ENCODE results near the gene SMLR1.

Gene SMLR1

DNA sequence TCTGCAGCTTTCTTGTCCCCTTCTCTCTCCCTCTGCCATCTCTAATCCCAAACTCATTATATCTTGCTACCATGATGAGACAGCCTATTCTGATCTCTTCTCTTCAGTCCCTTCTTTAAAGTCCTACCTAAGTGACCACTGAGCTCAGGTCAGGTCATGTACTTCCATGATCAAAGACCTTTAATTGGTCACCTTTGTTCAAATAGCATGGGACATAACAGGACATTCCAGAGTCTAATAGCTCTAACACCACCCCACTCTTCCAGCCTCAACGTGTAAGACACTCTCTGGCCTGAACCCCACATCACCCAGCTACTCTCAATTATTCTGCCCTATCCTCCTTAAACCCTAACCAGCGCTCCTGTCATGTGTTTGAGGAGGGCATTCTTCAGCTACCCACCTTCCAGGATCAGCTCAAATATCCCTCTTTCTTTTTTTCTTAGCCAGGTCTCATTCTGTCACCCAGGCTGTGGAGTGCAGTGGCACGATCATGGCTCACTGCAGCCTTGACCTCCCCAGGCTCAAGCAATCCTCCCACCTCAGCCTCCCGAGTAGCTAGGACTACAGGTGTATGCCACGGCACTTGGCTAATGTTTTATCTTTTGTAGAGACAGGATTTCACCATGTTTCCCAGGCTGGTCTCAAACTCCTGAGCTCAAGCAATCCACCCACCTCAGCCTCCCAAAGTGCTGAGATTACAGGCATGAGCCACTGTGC is 2.1 kb upstream of the SMLR1 start:
- in situ Hi-C loops (cut with MboI; ENCODE audit: low sequenced_read_pairs): no loop called here

DNA sequence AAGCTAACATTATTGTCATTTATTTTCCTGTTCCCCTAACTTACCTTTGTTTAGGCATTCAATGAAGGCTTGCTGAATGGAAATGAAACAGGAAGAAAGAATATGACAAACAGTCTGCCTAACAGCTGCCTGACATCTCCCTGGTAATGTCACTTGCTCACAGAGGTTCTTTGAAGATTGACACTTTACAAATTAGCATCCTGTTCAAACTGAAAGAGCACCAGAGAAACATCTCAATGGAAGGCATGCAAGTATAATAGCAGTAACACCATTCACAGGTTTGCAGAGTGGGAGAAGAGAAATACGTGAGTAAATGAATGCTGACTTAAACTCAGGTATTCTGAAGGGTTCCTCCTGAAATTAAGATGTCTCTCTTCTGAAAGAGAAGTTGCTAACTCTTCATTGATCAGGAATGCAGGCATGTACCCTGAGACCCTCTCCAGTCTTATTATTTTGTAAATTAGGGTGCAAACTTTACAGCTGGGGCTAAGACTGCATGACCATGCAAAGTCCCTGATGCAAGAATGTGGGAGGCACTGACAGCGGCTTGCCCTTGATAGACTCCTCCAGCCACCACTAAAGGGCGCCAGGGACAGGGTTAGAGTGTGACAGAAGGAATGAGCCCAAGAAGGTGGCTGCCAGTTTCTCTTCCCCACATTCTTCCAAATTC is 1.3 kb upstream of the SMLR1 start:
- in situ Hi-C loops (cut with MboI; ENCODE audit: low sequenced_read_pairs): no loop called here

DNA sequence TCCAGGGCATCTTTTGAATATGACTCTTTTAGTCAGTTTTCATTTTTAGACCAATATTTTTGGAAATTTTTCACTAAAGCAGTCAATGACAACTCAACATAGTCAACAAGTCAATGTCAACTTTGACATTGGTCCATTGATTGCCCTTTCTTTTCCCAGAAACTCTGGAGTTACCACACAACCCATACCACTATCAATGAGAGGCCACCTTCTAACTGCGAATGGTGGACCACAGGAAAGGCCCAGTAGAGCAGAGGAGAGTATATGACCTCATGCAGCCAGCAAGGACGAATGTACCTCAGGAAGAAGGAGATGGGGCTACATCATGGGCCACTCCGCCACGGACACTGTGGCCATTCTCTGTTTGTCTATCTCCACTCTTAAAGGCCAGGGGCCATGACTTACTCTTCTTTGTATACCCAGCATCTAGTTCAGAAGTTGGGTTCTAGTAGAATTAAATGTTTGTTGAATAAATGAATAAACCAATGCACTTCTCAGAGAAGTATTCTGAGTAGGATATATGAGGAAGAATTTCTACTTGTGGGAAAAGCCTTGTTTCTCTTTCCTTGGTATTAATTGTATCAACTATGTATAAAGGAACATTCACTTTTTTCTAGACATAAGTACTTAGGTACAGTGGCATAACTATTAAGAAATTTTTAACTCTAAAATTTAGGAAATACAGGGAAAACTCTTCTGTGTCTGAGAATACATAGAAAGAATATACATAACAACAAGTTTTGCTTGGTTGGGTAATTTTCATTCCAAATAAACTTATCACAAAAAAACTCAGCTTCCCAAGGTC is 562 bp upstream of the SMLR1 start:
- in situ Hi-C loops (cut with MboI; ENCODE audit: low sequenced_read_pairs): no loop called here

- in situ Hi-C loops (cut with MboI; ENCODE audit: low sequenced_read_pairs): no loop called here
These were observed 2.2 kb downstream of the SMLR1 start for GRCh38 chr6:130829333-130829910.

DNA sequence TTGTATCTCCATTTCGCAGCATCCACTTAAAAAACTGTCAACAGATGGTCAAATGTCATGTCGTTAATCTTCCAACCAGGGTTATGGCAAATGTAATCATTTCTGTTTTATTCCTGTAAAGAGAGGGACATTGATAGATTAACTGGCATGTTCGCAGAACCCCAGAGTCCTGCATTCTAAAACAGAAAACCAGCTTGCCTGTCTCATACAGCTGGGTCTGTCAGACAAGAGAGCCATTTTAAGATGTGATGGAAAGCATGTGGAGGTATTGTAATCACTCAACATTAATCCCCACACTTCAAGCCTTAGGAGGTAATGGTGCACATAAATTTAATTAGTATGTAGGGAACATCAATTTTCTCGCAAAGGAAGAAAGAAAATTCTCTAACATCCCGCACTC is 4.4 kb downstream of the SMLR1 start:
- in situ Hi-C loops (cut with MboI; ENCODE audit: low sequenced_read_pairs): no loop called here

GRCh38 chr6:130833569-130833968 is 6.4 kb downstream of the SMLR1 start:
- in situ Hi-C loops (cut with MboI; ENCODE audit: low sequenced_read_pairs): no loop called here

- in situ Hi-C loops (cut with MboI; ENCODE audit: low sequenced_read_pairs): no loop called here
These were observed 7.5 kb downstream of the SMLR1 start for GRCh38 chr6:130834482-130835251.

GRCh38 chr6:130836055-130836640 is 8.9 kb downstream of the SMLR1 start:
- in situ Hi-C loops (cut with MboI; ENCODE audit: low sequenced_read_pairs): no loop called here

DNA sequence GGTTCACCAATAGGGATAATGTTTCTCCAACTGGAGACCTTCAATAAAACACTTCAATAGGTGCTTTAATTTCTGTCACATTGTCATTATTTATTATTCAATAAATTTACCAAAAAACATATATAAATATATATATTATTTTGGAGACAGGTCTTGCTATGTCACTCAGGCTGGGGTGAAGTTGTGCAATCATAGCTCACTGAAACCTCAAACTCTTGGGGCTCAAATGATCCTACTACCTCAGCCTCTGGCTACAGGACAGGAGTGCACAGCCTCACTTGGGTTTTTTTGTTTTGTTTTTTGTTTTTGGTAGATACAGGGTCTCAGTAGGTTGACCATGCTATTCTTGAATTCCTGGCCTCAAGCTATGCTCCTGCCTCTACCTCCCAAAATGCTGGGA is 9.9 kb downstream of the SMLR1 start:
- in situ Hi-C loops (cut with MboI; ENCODE audit: low sequenced_read_pairs): no loop called here

DNA sequence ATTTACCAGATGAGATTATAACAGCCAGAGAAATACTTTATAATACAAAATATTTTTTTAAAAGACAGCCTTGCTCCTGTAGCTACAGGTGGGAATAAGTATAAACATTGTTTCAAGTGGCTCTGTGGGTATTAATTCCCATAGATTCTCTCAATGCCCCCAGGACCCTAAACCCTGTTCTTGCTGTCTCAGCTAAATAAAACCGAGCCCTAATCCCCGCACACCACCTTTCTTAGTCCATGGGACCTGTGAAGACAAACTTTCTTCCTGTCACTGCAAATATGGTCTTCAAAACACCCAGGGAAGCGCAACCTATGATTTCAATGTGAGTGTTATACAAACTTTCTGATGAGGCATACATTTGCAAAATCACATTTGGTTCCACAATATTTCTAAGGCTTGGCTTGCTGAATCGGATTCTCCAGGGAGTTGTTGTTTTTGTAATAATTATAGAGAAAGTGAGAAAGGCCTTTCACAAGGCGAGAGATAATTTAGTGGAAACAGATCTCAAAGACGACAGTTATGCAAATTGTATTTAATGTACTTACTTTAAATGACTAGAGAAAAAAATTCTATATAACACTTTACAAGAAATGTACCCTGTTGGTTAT is 11.1 kb downstream of the SMLR1 start:
- in situ Hi-C loops (cut with MboI; ENCODE audit: low sequenced_read_pairs): no loop called here

GRCh38 chr6:130838951-130839350 is 11.7 kb downstream of the SMLR1 start:
- in situ Hi-C loops (cut with MboI; ENCODE audit: low sequenced_read_pairs): no loop called here

DNA sequence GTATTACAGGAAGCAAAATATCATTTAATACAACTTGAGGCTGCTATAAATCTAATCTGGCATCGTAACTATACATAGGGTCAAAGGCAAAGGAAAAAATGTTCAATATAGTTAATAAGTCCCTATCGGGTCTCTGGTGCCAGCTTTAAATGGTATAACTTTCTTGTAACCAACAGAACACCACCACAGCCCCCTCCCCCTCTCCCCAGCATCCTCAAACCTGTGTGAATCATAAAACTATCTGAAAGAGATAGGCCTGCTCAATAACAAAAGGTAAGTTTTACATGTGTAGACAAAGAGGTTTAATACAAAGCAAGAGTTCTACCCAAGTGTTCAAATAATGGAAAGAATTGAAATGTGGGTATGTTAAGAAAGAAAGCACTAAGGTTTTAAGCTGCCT is 12.2 kb downstream of the SMLR1 start:
- in situ Hi-C loops (cut with MboI; ENCODE audit: low sequenced_read_pairs): no loop called here

DNA sequence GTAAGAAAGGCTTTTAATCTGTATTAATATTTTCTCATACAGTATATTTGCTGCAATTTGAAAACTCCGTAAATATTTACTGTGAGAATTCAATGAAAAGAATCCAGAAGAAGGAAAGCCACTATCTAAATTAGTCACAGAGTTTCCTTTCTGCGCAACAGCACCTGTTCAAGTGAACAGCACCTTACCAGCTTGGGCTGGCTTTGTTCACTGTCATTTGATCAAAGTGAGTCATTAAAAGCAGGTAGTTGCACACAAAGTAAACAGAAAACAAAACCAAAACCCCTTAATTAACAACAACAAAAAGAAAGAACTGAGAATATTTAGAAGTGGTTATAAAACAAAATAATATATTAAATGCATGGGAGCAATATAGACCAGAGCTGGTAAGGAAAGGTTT is 12.8 kb downstream of the SMLR1 start:
- in situ Hi-C loops (cut with MboI; ENCODE audit: low sequenced_read_pairs): no loop called here

DNA sequence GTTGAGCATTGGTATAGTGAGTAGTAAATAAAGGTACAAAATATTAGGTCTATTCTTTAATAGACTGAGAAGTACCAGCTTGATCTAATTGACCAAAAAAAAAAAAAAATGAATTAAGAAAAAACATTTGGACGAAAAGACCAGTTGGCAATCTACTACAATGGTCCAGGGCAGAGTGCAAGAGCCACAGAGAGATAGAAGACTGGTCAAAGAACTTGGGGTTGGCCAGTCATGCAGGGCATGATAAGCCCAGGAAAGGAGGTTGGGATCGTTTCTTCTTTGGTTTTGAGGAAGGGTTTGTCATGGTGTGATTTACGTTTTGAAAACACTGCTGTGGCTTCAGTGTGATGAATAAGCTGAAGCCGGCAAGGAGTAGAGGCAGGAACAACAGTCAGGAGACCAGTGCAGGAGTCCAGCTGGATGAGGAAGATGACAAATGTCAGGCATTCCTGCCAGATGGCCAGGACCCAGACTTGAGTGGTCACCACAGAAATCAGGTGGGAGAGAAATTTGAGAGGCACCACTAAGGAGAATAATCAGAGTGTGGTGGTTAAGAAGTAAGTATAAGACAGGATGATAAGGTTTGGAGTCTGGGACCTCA is 14.0 kb downstream of the SMLR1 start:
- in situ Hi-C loops (cut with MboI; ENCODE audit: low sequenced_read_pairs): no loop called here

DNA sequence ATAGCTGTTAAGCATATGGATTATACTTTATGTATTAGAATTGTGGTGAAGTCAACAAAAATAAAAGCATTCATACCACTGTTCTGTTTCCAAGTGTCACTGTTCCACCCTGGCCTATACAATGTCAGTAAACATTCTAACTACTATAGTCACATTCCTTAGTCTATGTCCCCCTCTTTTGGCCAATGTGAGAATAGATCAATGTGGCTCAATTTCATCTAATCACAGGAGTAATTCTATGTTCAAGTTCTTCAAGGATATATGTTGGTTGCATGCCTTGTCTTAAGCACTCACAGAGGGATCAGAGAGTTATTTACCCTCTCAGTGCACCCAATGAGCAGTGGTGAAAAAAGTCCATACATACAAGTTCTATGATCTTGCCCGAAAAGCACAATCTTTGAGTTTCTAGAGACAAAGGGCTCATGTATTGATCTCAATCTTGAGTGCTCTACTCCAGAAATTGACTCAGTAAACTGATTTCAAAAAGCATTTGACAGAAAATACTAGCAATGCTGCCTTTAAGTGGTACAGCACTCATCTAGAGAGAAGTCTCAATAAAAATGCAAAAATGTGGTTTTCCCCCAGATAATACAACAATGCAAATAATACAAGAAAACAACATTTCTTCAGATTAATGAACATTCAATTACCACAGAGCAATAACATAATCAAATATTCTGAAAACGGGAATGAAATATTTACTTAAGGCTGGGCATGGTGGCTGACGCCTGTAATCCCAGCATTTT is 16.5 kb downstream of the SMLR1 start:
- in situ Hi-C loops (cut with MboI; ENCODE audit: low sequenced_read_pairs): no loop called here

DNA sequence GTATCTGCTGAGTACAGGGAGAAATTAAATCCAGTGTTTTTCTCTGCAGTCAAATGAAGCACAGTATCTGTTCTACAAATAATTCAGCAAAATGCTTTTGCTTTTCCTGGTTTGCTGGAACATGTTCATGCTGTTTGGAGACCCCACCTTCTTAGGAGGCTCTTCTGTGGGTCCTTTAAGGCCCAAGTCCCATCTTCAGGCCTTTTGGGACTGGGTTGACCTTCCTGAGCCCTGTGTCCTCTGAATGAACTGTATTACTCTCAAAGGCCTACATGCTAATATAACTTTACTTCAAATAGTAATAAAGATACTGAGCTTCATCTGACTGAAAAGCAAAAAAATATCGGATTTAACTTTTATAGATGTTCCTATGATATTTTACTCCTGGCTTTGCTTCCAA is 19.3 kb downstream of the SMLR1 start:
- in situ Hi-C loops (cut with MboI; ENCODE audit: low sequenced_read_pairs): no loop called here

GRCh38 chr6:130847001-130847910 is 20.1 kb downstream of the SMLR1 start:
- in situ Hi-C loops (cut with MboI; ENCODE audit: low sequenced_read_pairs): no loop called here

GRCh38 chr6:130848945-130849344 is 21.7 kb downstream of the SMLR1 start:
- in situ Hi-C loops (cut with MboI; ENCODE audit: low sequenced_read_pairs): no loop called here
